H9 (cell line): ENCODE data around the gene NSD1. TPM values are rescaled to one million over a fixed set of nuclear protein-coding genes. Genes with fewer than 3 reads are reported as not detected.
A peak's percentile ranks its signal among the peaks of the same experiment; 100 is the strongest.

Experiments
- DNase-seq: peaks from one replicate; pipeline ENCODE4 v3.0.0-alpha.2; 2017
- H2AFZ ChIP-seq: one replicate; pipeline ENCODE4 v1.6.1; 2013; ENCODE audit warnings: mild to moderate bottlenecking, low read length, control low read depth, moderate library complexity
- H2AK5ac ChIP-seq: 2 replicates; pipeline ENCODE4 v1.6.1; 2013; ENCODE audit warnings: low read length, control low read depth, mixed read lengths; ENCODE audit not compliant: insufficient read length
- H2BK120ac ChIP-seq: one replicate; pipeline ENCODE4 v1.6.1; 2013; ENCODE audit warnings: low read depth, mild to moderate bottlenecking, low read length, control low read depth, inconsistent platforms; ENCODE audit not compliant: poor library complexity, severe bottlenecking
- H2BK12ac ChIP-seq: 2 replicates; pipeline ENCODE4 v1.6.1; 2013; ENCODE audit warnings: low read length, control low read depth, mixed read lengths, low read depth; ENCODE audit not compliant: insufficient read length
- H2BK15ac ChIP-seq: 2 replicates; pipeline ENCODE4 v1.6.1; 2013; ENCODE audit warnings: low read depth, low read length, control low read depth
- H2BK20ac ChIP-seq: one replicate; pipeline ENCODE4 v1.6.1; 2013; ENCODE audit warnings: low read depth, mild to moderate bottlenecking, low read length, control low read depth, inconsistent platforms; ENCODE audit not compliant: poor library complexity, severe bottlenecking
- H2BK5ac ChIP-seq: 2 replicates; pipeline ENCODE4 v1.6.1; 2013; ENCODE audit warnings: low read length, control low read depth, mixed read lengths; ENCODE audit not compliant: insufficient read length
- H3K14ac ChIP-seq: 2 replicates; pipeline ENCODE4 v1.6.1; 2013; ENCODE audit warnings: low read length, control low read depth; ENCODE audit not compliant: insufficient read depth
- H3K18ac ChIP-seq: 2 replicates; pipeline ENCODE4 v1.6.1; 2013; ENCODE audit warnings: low read depth, mild to moderate bottlenecking, mixed read lengths, low read length, control low read depth; ENCODE audit not compliant: insufficient read length
- H3K23ac ChIP-seq: 2 replicates; pipeline ENCODE4 v1.6.1; 2013; ENCODE audit warnings: low read length, control low read depth, mixed read lengths, low read depth; ENCODE audit not compliant: insufficient read length
- H3K23me2 ChIP-seq: 2 replicates; pipeline ENCODE4 v1.6.1; 2013; ENCODE audit warnings: low read depth, mild to moderate bottlenecking, mixed read lengths, low read length, control low read depth; ENCODE audit not compliant: insufficient read length, poor library complexity, severe bottlenecking
- H3K27ac ChIP-seq: 2 replicates; pipeline ENCODE4 v1.5.1; 2013; ENCODE audit warnings: low read length, control low read depth, mixed read lengths, low read depth; ENCODE audit not compliant: insufficient read length
- H3K27me3 ChIP-seq: 2 replicates; pipeline ENCODE4 v1.6.1; 2013; ENCODE audit warnings: low read length, control low read depth, inconsistent platforms; ENCODE audit not compliant: insufficient read depth
- H3K4ac ChIP-seq: 2 replicates; pipeline ENCODE4 v1.6.1; 2013; ENCODE audit warnings: low read depth, mild to moderate bottlenecking, control low read depth, inconsistent platforms, low read length, moderate library complexity
- H3K4me1 ChIP-seq: 2 replicates; pipeline ENCODE4 v1.6.1; 2013; ENCODE audit warnings: low read length, control low read depth, inconsistent platforms; ENCODE audit not compliant: insufficient read depth
- H3K4me2 ChIP-seq: 2 replicates; pipeline ENCODE4 v1.6.1; 2013; ENCODE audit warnings: low read length, control low read depth, mixed read lengths; ENCODE audit not compliant: insufficient read length, insufficient read depth
- H3K56ac ChIP-seq: 2 replicates; pipeline ENCODE4 v1.6.1; 2013; ENCODE audit warnings: low read depth, mild to moderate bottlenecking, mixed read lengths, low read length, control low read depth; ENCODE audit not compliant: insufficient read length
- H3K79me1 ChIP-seq: 2 replicates; pipeline ENCODE4 v1.6.1; 2013; ENCODE audit warnings: low read depth, mild to moderate bottlenecking, moderate library complexity, low read length, control low read depth, inconsistent platforms; ENCODE audit not compliant: insufficient read depth, poor library complexity, severe bottlenecking
- H3K79me2 ChIP-seq: 2 replicates; pipeline ENCODE4 v1.6.1; 2013; ENCODE audit warnings: low read length, control low read depth, inconsistent platforms; ENCODE audit not compliant: insufficient read depth
- H3K9ac ChIP-seq: 2 replicates; pipeline ENCODE4 v1.6.1; 2013; ENCODE audit warnings: low read length, control low read depth, mixed read lengths; ENCODE audit not compliant: insufficient read length; ENCODE audit errors: extremely low read depth
- H3K9me3 ChIP-seq: one replicate; pipeline ENCODE4 v1.6.1; 2013; ENCODE audit warnings: low read depth, low read length, inconsistent platforms; ENCODE audit not compliant: control insufficient read depth
- H3T11ph ChIP-seq: one replicate; pipeline ENCODE4 v1.6.1; 2013; ENCODE audit warnings: mild to moderate bottlenecking, low read length, control low read depth, inconsistent platforms
- H4K20me1 ChIP-seq: one replicate; pipeline ENCODE4 v1.6.1; 2013; ENCODE audit not compliant: control insufficient read depth, insufficient read length, insufficient read depth
- H4K5ac ChIP-seq: 2 replicates; pipeline ENCODE4 v1.6.1; 2013; ENCODE audit warnings: low read depth, mild to moderate bottlenecking, mixed read lengths, low read length, control low read depth; ENCODE audit not compliant: insufficient read length
- H4K8ac ChIP-seq: replicated peaks from 2 replicates; pipeline ENCODE4 v1.6.1; 2013; ENCODE audit warnings: low read length, control low read depth, mixed read lengths, low read depth; ENCODE audit not compliant: insufficient read length
- H4K91ac ChIP-seq: 2 replicates; pipeline ENCODE4 v1.6.1; 2013; ENCODE audit warnings: low read depth, mild to moderate bottlenecking, moderate library complexity, mixed read lengths, low read length, control low read depth; ENCODE audit not compliant: insufficient read length
- H3K27ac Mint-ChIP-seq, 3 experiments: 2 replicates in 2 of 3; 3 replicates in 1 of 3; pipeline ENCODE4 v1.8.0; 2020 to 2021; ENCODE audit warnings: mixed read lengths in 3 of 3, mild to moderate bottlenecking in 1 of 3, moderate library complexity in 1 of 3
- H3K27me3 Mint-ChIP-seq: 2 replicates; pipeline ENCODE4 v1.8.0; 2021; ENCODE audit warnings: low read depth, mild to moderate bottlenecking, moderate library complexity, mixed read lengths
- H3K36me3 Mint-ChIP-seq, 3 experiments: 2 replicates in 2 of 3; 3 replicates in 1 of 3; pipeline ENCODE4 v1.8.0; 2020 to 2021; ENCODE audit warnings: low read depth in 3 of 3, mixed read lengths in 3 of 3; ENCODE audit not compliant: insufficient read depth in 1 of 3
- H3K4me1 Mint-ChIP-seq, 2 experiments: 2 replicates each; pipeline ENCODE4 v1.8.0; 2020; ENCODE audit warnings: mixed read lengths in 2 of 2
- H3K4me3 Mint-ChIP-seq, 2 experiments: 2 replicates in 1 of 2; 3 replicates in 1 of 2; pipeline ENCODE4 v1.8.0; 2020 to 2021; ENCODE audit warnings: mild to moderate bottlenecking in 2 of 2, mixed read lengths in 2 of 2, moderate library complexity in 1 of 2
- H3K9me3 Mint-ChIP-seq, 2 experiments: 2 replicates in 1 of 2; 3 replicates in 1 of 2; pipeline ENCODE4 v1.8.0; 2020; ENCODE audit warnings: mild to moderate bottlenecking in 2 of 2, mixed read lengths in 2 of 2, moderate library complexity in 1 of 2
- WGBS: extraction: QIAGEN DNeasy Blood & Tissue Kit; methylation state at CpG from one replicate; pipeline ENCODE4 v1.1.7; 2013; ENCODE audit warnings: missing lambda C conversion rate, low lambda C conversion rate, mixed read lengths; ENCODE audit not compliant: insufficient read length; ENCODE audit errors: extremely low coverage; 5-methylcytosine and 5-hydroxymethylcytosine counted together
- total RNA-seq: library from RNA; stranded (reverse); gene quantifications from 2 replicates; pipeline ENCODE4 v1.2.1, GENCODE V29; 2021
- TF ChIP-seq, protein P1 (sequence below): fragments of 200-600 bp; sonication (generic); conservative IDR thresholded peaks from 3 replicates; pipeline ENCODE4 v1.8.0; 2021; ENCODE audit warnings: antibody characterized with exemption, mild to moderate bottlenecking

Gene NSD1
- total RNA-seq, 1 experiment from 2014 or later = 213 TPM

DNA sequence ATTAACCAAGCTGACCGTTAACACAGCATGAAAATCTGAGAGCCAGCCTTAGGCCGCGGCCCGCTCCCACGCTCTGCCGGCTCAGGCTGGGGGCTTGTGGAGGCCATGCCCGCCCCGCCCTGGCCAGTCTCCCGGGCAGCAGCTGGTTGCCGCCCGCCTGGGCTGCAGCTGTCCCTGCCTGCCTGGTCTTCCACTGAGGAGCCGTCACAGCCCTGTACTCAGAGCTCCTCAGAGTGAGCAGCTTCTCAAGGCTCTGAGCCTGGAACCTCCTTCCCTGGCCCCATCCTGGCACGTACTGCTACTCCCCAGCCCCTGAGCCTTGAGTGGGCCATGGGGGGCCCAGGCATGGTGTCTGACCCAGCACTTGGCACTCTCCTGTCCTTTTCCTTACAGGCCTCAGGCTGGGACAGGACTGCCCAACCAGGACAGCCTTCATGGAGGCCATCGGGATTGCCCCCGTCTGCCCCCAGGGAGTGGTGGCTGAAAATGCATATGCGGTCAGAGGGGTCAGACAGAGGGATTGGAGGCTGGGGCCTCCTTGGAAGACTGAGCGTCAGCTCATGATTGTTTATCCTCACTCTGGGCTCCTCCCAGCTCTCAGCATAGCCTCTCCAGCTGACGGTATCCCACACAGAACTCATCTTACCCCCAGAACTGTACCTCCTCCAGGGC, 35.0 kb upstream of the NSD1 start:
- H3K56ac ChIP-seq = no peak overlapping the region

More for the DNA sequence above, 35.0 kb upstream of the NSD1 start:
- H3K23me2 ChIP-seq = no peaks in the 10 kb centered on the region
- H3K36me3 Mint-ChIP-seq = peaks cover 7 to 28% (median 18%) of the 10 kb centered on the region in 3 experiments; a peak in 6 of 7 replicates
- no peak overlapping the region for H3K23ac ChIP-seq
- peak overlapping the region in 1 of 2 experiments; percentile 38; a peak in 1 of 5 replicates for H3K4me3 Mint-ChIP-seq
- H2BK20ac ChIP-seq = no peak overlapping the region
- no peaks in the 10 kb centered on the region for H3K9me3 ChIP-seq
- no peak overlapping the region for H2BK12ac ChIP-seq
- no peak overlapping the region for H4K5ac ChIP-seq
- H3K9ac ChIP-seq = no peak overlapping the region
- no peak overlapping the region for H2BK15ac ChIP-seq
- H3K4me1 ChIP-seq = peaks cover 5% of the 10 kb centered on the region; the same call in 1 of the 2 replicates
- DNase-seq = peak; percentile 32
- no peak overlapping the region for H2BK120ac ChIP-seq
- H3K14ac ChIP-seq = no peak overlapping the region
- H3K79me1 ChIP-seq = no peaks in the 10 kb centered on the region
- H3K18ac ChIP-seq = no peak overlapping the region
- no peaks in the 10 kb centered on the region for H3K27me3 ChIP-seq
- no peak overlapping the region for H3K27ac ChIP-seq
- H2AK5ac ChIP-seq = no peak overlapping the region
- WGBS = no CpG with 5 or more reads among the region's 18 CpGs
- H3K4me1 Mint-ChIP-seq = peaks cover 16 to 30% of the 10 kb centered on the region in 2 experiments
- TF ChIP-seq, protein P1, sequence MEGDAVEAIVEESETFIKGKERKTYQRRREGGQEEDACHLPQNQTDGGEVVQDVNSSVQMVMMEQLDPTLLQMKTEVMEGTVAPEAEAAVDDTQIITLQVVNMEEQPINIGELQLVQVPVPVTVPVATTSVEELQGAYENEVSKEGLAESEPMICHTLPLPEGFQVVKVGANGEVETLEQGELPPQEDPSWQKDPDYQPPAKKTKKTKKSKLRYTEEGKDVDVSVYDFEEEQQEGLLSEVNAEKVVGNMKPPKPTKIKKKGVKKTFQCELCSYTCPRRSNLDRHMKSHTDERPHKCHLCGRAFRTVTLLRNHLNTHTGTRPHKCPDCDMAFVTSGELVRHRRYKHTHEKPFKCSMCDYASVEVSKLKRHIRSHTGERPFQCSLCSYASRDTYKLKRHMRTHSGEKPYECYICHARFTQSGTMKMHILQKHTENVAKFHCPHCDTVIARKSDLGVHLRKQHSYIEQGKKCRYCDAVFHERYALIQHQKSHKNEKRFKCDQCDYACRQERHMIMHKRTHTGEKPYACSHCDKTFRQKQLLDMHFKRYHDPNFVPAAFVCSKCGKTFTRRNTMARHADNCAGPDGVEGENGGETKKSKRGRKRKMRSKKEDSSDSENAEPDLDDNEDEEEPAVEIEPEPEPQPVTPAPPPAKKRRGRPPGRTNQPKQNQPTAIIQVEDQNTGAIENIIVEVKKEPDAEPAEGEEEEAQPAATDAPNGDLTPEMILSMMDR = no peak
- no peak overlapping the region for H4K91ac ChIP-seq
- no peak overlapping the region for H2BK5ac ChIP-seq
- H3K9me3 Mint-ChIP-seq = no peaks in the 10 kb centered on the region
- no peak overlapping the region for H4K8ac ChIP-seq
- no peak overlapping the region for H3K4ac ChIP-seq
- no peak overlapping the region for H2AFZ ChIP-seq
- no peak overlapping the region for H3T11ph ChIP-seq
- no peaks in the 10 kb centered on the region for H3K27me3 Mint-ChIP-seq
- H3K79me2 ChIP-seq = no peaks in the 10 kb centered on the region
- no peaks in the 10 kb centered on the region for H4K20me1 ChIP-seq
- no peak overlapping the region for H3K4me2 ChIP-seq
- H3K27ac Mint-ChIP-seq = peak overlapping the region in 2 of 3 experiments; percentile 19 to 94; a peak in 3 of 7 replicates
